HG02840 (cell line): Measurements from ENCODE around the gene SMIM43.

ENCODE experiments used
- ATAC-seq: cut with Tn5 transposase; IDR thresholded peaks from one replicate; pipeline ENCODE4 v1.9.1; 2021; ENCODE audit warnings: mild to moderate bottlenecking, moderate library complexity, moderate number of reproducible peaks; ENCODE audit not compliant: unreplicated experiment, low FRiP score

Gene SMIM43

GRCh38 chr4:121764702-121765367, at the start of gene SMIM43:
Gene SMIM43 (minus strand): TSS chr4:121765164. CDS start chr4:121765105, 59 bp downstream.
- no peak for ATAC-seq

GRCh38 chr4:121814756-121815155, 49.8 kb upstream of the SMIM43 start:
- ATAC-seq: no peak

- no peak for ATAC-seq
Observed at GRCh38 chr4:121811122-121811521, 46.2 kb upstream of the SMIM43 start.

DNA sequence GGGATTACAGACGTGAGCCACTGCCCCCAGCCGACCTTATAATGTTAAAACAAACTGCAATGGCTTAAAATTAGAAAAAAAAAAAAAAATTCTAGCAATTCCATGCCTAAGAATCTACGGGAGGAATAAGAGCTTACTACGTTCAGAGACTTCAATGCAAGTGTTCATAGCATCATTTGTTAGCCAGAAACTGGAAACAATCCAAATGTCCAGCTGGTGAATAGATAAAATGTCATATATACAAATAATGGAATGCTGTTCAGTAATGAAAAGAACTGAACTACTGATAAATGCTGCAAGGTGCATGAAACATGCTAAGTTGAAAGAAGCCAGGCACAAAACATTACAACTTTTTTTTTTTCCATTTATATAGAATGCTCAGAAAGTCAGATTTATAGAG, 41.4 kb upstream of the SMIM43 start:
- ATAC-seq: no peak

GRCh38 chr4:121801715-121802075, 36.7 kb upstream of the SMIM43 start:
- no peak for ATAC-seq

- peak; percentile 84 for ATAC-seq
Observed at GRCh38 chr4:121800961-121801714, 36.2 kb upstream of the SMIM43 start, which contains the start of gene EXOSC9. Gene EXOSC9 (plus strand): TSS chr4:121801323. CDS start chr4:121801425, 102 bp downstream.

GRCh38 chr4:121800638-121800960, 35.6 kb upstream of the SMIM43 start:
- peak; percentile 7 for ATAC-seq

GRCh38 chr4:121799867-121800501, 35.0 kb upstream of the SMIM43 start:
- no peak for ATAC-seq

DNA sequence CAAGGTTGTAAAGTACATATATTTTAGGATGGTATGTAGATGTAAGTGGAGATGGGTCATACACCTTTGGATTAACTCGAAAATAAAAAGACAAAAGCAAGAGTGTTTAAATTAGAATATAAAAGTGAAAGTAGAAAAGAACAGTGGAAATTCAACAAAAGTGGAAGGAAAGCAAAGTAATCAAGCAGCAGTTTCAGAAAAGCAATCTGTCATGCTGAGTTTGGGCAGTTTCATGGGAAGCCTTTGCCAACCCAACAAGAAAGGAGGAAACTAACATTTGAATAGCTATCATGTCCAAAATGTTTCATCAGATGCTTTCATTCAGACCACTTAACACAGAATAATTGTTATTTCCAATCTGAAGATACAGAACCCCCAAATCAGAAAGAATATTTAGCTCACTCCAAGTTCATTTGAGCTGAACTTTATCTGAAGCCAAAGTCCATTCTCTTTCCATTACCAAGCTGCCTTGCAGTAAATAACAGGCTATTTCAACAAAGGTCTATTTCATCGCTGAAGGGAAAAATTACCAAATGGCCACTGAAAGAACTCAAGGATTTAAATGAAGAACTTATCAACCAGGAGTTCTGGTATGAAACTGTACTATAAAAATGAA, 34.4 kb upstream of the SMIM43 start:
- no peak for ATAC-seq

- no peak for ATAC-seq
Observed at GRCh38 chr4:121796283-121796682, 31.3 kb upstream of the SMIM43 start.

DNA sequence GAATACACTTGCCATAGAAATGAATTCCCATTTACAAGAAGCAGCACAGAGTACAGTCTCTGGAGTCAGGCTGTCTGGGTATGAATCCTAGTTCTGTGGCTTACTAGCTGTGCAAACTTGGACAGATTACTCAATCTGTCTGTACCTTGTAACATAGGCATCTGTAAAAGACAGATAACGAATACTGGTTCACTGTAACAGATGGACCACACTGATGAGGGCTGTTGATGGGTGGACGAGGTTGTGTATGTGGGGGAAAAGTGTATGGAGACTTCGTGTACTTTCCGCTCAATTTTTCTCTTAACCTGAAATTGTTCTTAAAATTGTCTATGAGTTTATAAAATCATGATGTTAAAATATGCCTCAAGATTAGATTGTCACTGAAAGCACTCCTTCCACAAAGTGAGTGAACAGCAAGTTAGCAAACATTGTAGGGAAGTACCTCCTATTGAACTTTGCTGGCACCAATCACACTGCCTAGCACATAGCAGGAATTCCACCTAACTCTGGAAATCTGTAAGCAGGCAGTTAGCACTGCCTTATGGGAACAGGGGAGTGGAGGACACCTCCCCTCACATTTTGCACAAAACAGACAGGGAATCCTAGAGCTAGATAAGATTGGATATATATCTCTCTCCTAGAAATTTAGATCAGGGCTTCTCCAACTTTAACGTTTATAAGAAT, 29.7 kb upstream of the SMIM43 start:
- no peak for ATAC-seq

- ATAC-seq: no peak
Observed at GRCh38 chr4:121792966-121793365, 28.0 kb upstream of the SMIM43 start.

DNA sequence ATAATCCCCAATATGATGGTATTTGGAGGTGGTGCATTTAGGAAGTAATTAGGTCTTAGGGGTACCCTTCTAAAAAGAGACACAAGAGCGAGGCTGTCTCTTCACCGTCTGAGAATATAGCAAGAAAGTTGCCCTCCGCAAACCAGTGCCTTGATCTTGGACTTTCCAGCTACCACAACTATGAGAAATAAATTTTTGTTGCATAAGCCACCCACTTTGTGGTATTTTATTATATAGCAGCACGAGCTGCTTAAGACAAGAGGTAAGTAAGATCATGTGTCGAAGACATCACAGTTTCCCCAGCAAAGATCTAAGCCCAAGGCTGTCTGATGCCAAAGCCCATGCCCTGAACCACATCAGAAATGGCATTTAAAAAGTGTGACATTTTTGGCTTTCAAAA, 26.5 kb upstream of the SMIM43 start:
- ATAC-seq: no peak

DNA sequence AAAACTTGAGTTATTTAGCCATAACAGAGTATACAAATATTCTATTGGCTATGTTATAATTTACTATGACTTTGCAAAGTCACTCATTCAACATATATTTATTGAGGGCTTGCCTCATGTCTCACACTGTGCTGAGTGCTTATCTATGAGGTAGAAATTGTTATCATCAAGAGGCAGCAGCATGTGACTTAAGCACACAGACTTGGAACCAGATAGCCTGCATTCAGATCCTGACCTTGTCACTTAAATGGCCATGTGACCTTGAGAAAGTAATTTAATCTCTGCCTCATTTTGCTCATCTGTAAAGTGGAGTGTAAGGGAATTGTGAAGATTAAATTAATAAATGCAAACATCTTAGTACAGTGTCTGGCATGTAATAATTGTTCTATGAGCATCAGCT, 26.0 kb upstream of the SMIM43 start:
- no peak for ATAC-seq

DNA sequence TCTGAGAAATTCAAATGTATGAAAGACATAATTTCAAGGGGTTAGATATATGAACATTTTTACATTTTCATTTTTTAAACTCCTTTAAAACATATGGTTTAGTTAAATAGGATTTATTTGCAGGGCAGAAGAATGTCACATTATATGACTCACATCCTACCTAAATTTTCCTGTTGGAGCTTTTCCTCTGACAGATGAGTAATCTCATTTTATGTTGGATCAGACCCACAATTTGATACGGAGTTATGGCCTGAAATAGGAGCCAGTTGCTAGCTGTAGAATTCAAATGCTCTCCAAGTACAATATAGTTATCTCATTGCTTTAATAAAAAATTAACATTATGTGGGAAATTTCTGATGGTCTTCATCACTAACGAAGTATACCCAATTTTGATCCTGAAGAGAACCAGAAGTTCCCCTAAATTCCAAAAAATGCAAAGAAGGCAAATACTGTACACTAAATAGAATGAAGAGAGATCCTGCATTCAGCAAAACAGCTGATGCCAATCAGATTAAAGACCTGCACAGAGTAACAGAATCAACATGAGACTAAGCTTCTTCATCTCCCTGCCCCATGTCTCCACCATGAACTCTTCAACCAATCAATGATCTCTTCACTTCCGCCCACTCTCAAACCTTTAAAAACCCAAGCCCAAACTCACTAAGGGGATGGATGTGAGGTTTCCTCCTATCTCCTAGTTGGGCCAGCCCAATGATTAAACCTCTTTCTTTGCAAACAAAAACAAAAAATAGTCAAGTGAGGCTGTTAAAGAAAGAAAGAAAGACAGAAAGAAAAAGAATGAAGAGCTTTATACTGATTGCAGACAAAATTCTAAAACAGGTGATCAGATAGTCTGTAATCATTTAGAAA, 25.2 kb upstream of the SMIM43 start:
- ATAC-seq: no peak

DNA sequence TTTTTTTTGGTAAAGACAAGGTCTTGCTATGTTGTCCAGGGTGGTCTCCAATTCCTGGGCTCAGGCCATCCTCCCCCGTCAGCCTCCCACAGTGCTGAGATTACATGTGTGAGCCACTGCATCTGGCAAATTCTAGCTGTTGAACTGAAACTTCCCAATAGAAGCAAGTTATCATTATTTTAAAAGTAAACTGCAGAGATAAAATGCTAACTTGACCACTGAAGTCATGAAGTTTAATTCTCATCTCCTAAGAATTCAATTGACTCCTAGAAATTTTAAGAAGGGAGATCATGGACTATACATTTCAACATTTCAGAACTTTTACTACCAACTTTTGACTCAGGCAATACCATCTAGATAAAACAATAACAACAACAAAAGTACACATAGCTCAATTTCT, 24.5 kb upstream of the SMIM43 start:
- ATAC-seq: no peak

DNA sequence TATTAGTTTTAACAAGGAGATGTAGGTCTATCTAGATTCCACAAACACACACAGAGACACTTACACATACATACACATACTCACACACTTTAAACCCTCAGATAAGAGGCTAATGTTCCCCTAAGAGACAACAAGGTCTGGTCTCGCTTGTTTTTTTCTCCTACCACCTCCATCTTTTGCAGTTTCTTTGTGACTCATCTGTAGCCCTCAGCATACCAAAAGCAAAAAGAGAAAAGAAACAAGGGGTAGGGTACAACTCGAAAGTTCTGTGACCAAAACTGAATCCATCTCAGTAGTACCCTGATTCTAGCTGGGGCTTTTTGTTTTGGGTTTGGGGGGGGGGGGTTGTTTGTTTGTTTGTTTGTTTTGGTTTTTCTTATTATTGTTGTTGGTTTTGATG, 23.9 kb upstream of the SMIM43 start:
- ATAC-seq: peak; percentile 83

- ATAC-seq: no peak
Observed at GRCh38 chr4:121786221-121786620, 21.3 kb upstream of the SMIM43 start.

GRCh38 chr4:121785479-121785878, 20.5 kb upstream of the SMIM43 start:
- no peak for ATAC-seq

DNA sequence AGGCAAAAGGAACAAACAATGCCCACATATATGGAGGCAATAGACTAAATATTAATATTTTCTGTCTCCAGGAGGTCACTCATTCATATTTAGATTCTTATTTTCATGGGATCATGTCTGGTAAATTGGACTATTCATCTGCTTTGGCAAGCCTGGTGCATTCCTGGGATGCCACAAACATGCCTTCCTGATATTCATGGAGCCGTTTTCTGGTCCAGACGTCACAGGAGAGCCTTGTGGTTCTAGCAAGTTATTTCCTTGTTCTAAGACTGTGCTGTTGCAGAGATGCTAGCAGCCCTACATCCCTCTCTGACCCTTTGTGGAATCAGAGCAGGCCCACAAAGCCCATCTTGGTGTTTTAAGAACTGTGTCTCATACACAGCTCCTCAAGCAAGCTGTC, 20.0 kb upstream of the SMIM43 start:
- ATAC-seq: no peak
